ENCODE measurements around the gene GRIK5. TPM values are rescaled to one million over a fixed set of nuclear protein-coding genes. Genes with fewer than 3 reads are reported as not detected.
A peak's percentile ranks its signal among the peaks of the same experiment; 100 is the strongest.
"Not testable (repeated sequence)": the region's sequence is repeated elsewhere in the genome, so short reads cannot be mapped to it uniquely, and the experiment has no call there.

The GRIK5 gene
- polyA plus RNA-seq, 1 donor (not counting 4 experiments of a cell fraction or from before 2014, with no cell fraction given), result 0.17 TPM

- peak overlapping the region in 2 of 3 experiments; percentile 40 to 56 for H3K4me3 ChIP-seq (ENCODE audit: control insufficient read depth in 2 of 3, extremely low read depth in 1 of 3, insufficient read depth in 2 of 3, low read depth in 1 of 3, low read length in 3 of 3)
- H3K9me3 ChIP-seq (ENCODE audit: control insufficient read depth, low read depth, low read length); H3K4me1 ChIP-seq (ENCODE audit: control insufficient read depth, extremely low read depth, insufficient read depth, low read length); H4K20me1 ChIP-seq (ENCODE audit: control insufficient read depth, extremely low read depth, insufficient read depth, low read length); H2AFZ ChIP-seq (ENCODE audit: control insufficient read depth, low read length); H3K79me2 ChIP-seq (ENCODE audit: control insufficient read depth, insufficient read depth, low read length); dilution Hi-C loops (cut with MboI; ENCODE audit: extremely low pct_ligation_motif_present, low sequenced_read_pairs); H3K9me1 ChIP-seq (ENCODE audit: control insufficient read depth, extremely low read depth, insufficient read depth, low read length); H3K27me3 ChIP-seq (ENCODE audit: control insufficient read depth, extremely low read depth, insufficient read depth, low read length); H3K36me3 ChIP-seq (ENCODE audit: control insufficient read depth in 2 of 2, extremely low read depth in 1 of 2, insufficient read depth in 2 of 2, low read length in 2 of 2): not testable (repeated sequence)
- peak overlapping the region; percentile 41 for H3K9ac ChIP-seq (ENCODE audit: control insufficient read depth, extremely low read depth, insufficient read depth, low read length)
- FAIRE-seq (peak; percentile 88), DNase-seq (ENCODE audit: low read depth, low spot score) (peak; percentile 26)
- peak overlapping the region; percentile 64 for H3K4me2 ChIP-seq (ENCODE audit: control insufficient read depth, extremely low read depth, insufficient read depth, low read depth, low read length)
- peak; percentile 83 to 93 (median 86) for TF ChIP-seq CTCF (optimal IDR thresholded peaks at IDR 0.05 in 1 of 3, IDR thresholded peaks at IDR 0.05 in 1 of 3, conservative IDR thresholded peaks at IDR 0.05 in 1 of 3; ENCODE audit: extremely low read depth in 1 of 3, insufficient read depth in 2 of 3, low read length in 3 of 3)
- peak overlapping the region; percentile 60 for H3K27ac ChIP-seq (ENCODE audit: control insufficient read depth, insufficient read depth, low read length)
These were observed 35.2 kb downstream of the GRIK5 start for GRCh38 chr19:42034640-42035391.

- Histone ChIP-seq H2AFZ (ENCODE audit: control insufficient read depth, low read length) (no peak overlapping the region), H3K4me1 (ENCODE audit: control insufficient read depth, extremely low read depth, insufficient read depth, low read length) (peaks cover 5% of the 10 kb centered on the region), H3K27ac (ENCODE audit: control insufficient read depth, insufficient read depth, low read length) (no peak overlapping the region), H3K36me3 (ENCODE audit: control insufficient read depth in 2 of 2, extremely low read depth in 1 of 2, insufficient read depth in 2 of 2, low read length in 2 of 2) (no peaks in the 10 kb centered on the region), H3K9me3 (ENCODE audit: control insufficient read depth, low read depth, low read length) (no peaks in the 10 kb centered on the region), H3K9ac (ENCODE audit: control insufficient read depth, extremely low read depth, insufficient read depth, low read length) (no peak overlapping the region), H3K27me3 (ENCODE audit: control insufficient read depth, extremely low read depth, insufficient read depth, low read length) (no peaks in the 10 kb centered on the region), H3K9me1 (ENCODE audit: control insufficient read depth, extremely low read depth, insufficient read depth, low read length) (no peaks in the 10 kb centered on the region), H3K4me3 (ENCODE audit: control insufficient read depth in 2 of 3, extremely low read depth in 1 of 3, insufficient read depth in 2 of 3, low read depth in 1 of 3, low read length in 3 of 3) (no peak overlapping the region), H3K4me2 (ENCODE audit: control insufficient read depth, extremely low read depth, insufficient read depth, low read depth, low read length) (no peak overlapping the region), H3K79me2 (ENCODE audit: control insufficient read depth, insufficient read depth, low read length) (no peaks in the 10 kb centered on the region), H4K20me1 (ENCODE audit: control insufficient read depth, extremely low read depth, insufficient read depth, low read length) (no peaks in the 10 kb centered on the region)
- TF ChIP-seq EZH2 (IDR thresholded peaks at IDR 0.05; ENCODE audit: low read length), result no peak
- TF ChIP-seq CTCF (optimal IDR thresholded peaks at IDR 0.05 in 1 of 3, IDR thresholded peaks at IDR 0.05 in 1 of 3, conservative IDR thresholded peaks at IDR 0.05 in 1 of 3; ENCODE audit: extremely low read depth in 1 of 3, insufficient read depth in 2 of 3, low read length in 3 of 3), result no peak
- FAIRE-seq (no peak), DNase-seq (ENCODE audit: low read depth, low spot score) (no peak)
- dilution Hi-C loops (cut with MboI; ENCODE audit: extremely low pct_ligation_motif_present, low sequenced_read_pairs), result no loop called here
These were observed 36.6 kb downstream of the GRIK5 start for GRCh38 chr19:42033413-42033812.
